Measurements from ENCODE around the gene TNFAIP3.

GRCh38 chr6:137829641-137830083, 37.4 kb upstream of the TNFAIP3 start:
- TF ChIP-seq EZH2phosphoT487 (IDR thresholded peaks at IDR 0.05) (no peak), CTCF (IDR thresholded peaks at IDR 0.05) (no peak)
